GM12878 (cell line): ENCODE measurements around the gene CDRT15.

Experiments used
- CTCF ChIP-seq, 3 experiments: IDR thresholded peaks in 2 of 3; conservative IDR thresholded peaks in 1 of 3; 2 replicates each; pipeline ENCODE4 v1.5.1; 2011; ENCODE audit warnings: low read depth in 3 of 3, low read length in 3 of 3, mild to moderate bottlenecking in 3 of 3, control low read depth in 2 of 3, moderate library complexity in 2 of 3, inconsistent platforms in 1 of 3, mixed read lengths in 1 of 3; ENCODE audit not compliant: control insufficient read depth in 2 of 3, insufficient read depth in 1 of 3; ENCODE audit errors: extremely low read depth in 1 of 3
- EP300 ChIP-seq, 2 experiments: fragments of 150-350 bp in 1 of 2; IDR thresholded peaks; 2 replicates each; pipeline ENCODE4 v1.6.1; 2011 to 2012; ENCODE audit warnings: low read depth in 2 of 2, low read length in 2 of 2, borderline replicate concordance in 1 of 2, improper control_type of control experiment in 1 of 2, inconsistent platforms in 1 of 2; ENCODE audit not compliant: control insufficient read depth in 1 of 2
- GABPA ChIP-seq: IDR thresholded peaks from 2 replicates; pipeline ENCODE4 v1.6.1; 2014; ENCODE audit warnings: antibody characterized with exemption, low read depth, mild to moderate bottlenecking, inconsistent platforms
- HCFC1 ChIP-seq: fragments of 150-350 bp; IDR thresholded peaks from 2 replicates; pipeline ENCODE4 v1.6.1; 2014; ENCODE audit warnings: low read length
- HDAC6 ChIP-seq: fragments of 200-600 bp; sonication (generic); IDR thresholded peaks from one replicate; pipeline ENCODE4 v1.8.0; 2017; ENCODE audit warnings: antibody characterized with exemption; ENCODE audit not compliant: unreplicated experiment
- NFYA ChIP-seq: IDR thresholded peaks from 2 replicates; pipeline ENCODE4 v1.6.1; 2011; ENCODE audit warnings: low read depth, mild to moderate bottlenecking, low read length, improper control_type of control experiment, borderline replicate concordance
- PKNOX1 ChIP-seq: fragments of 450-650 bp; IDR thresholded peaks from 2 replicates; pipeline ENCODE4 v1.6.1; 2016; ENCODE audit warnings: mild to moderate bottlenecking
- SP1 ChIP-seq: IDR thresholded peaks from one replicate; pipeline ENCODE4 v1.6.1; 2011; ENCODE audit warnings: low read depth, low read length
- TAF1 ChIP-seq: IDR thresholded peaks from 2 replicates; pipeline ENCODE4 v1.6.1; 2011; ENCODE audit warnings: mild to moderate bottlenecking, low read depth, low read length, borderline replicate concordance

GRCh38 chr17:14276535-14277250, 40.0 kb upstream of the CDRT15 start:
- TF ChIP-seq CTCF (IDR thresholded peaks at IDR 0.05 in 2 of 3, conservative IDR thresholded peaks at IDR 0.05 in 1 of 3; ENCODE audit: control insufficient read depth in 2 of 3, extremely low read depth in 1 of 3, insufficient read depth in 1 of 3, low read depth in 3 of 3, low read length in 3 of 3) (no peak), SP1 (no peak), TAF1 (no peak), GABPA (no peak), PKNOX1 (no peak), HDAC6 (no peak), EP300 (IDR thresholded peaks at IDR 0.05; ENCODE audit: borderline replicate concordance in 1 of 2, control insufficient read depth in 1 of 2, low read depth in 2 of 2, low read length in 2 of 2) (no peak), NFYA (no peak), HCFC1 (no peak)
